Stimulated activated CD8-positive, alpha-beta memory T cell treated with anti-CD3 and anti-CD28 coated beads, Interleukin-12 subunit alpha, Interleukin-12 subunit beta, amount 100 ng/mL, for 24 hours (primary cell): ENCODE data around the gene PTPN14.

ENCODE experiments used
- DNase-seq: peaks from one replicate; pipeline ENCODE4 v3.0.0-alpha.2; 2020; ENCODE audit errors: extremely low read depth

The PTPN14 gene

GRCh38 chr1:214454569-214455396 is 96.6 kb downstream of the PTPN14 start:
- no peak for DNase-seq

- no peak for DNase-seq
Observed at GRCh38 chr1:214453109-214453722, 98.2 kb downstream of the PTPN14 start.

GRCh38 chr1:214452152-214452784 is 99.1 kb downstream of the PTPN14 start:
- no peak for DNase-seq

- DNase-seq: no peak
Observed at GRCh38 chr1:214451596-214451995, 99.8 kb downstream of the PTPN14 start.

- no peak for DNase-seq
Observed at GRCh38 chr1:214449371-214449770, 102.0 kb downstream of the PTPN14 start.

GRCh38 chr1:214448536-214448935 is 102.9 kb downstream of the PTPN14 start:
- DNase-seq: no peak

GRCh38 chr1:214447557-214447871 is 103.9 kb downstream of the PTPN14 start:
- no peak for DNase-seq

GRCh38 chr1:214446772-214447556 is 104.4 kb downstream of the PTPN14 start:
- DNase-seq: no peak

- DNase-seq: no peak
Observed at GRCh38 chr1:214445831-214446614, 105.4 kb downstream of the PTPN14 start.

GRCh38 chr1:214445199-214445598 is 106.2 kb downstream of the PTPN14 start:
- no peak for DNase-seq

GRCh38 chr1:214444182-214444939 is 107.0 kb downstream of the PTPN14 start:
- no peak for DNase-seq

- no peak for DNase-seq
Observed at GRCh38 chr1:214441119-214441518, 110.3 kb downstream of the PTPN14 start.

GRCh38 chr1:214440219-214440965 is 111.0 kb downstream of the PTPN14 start:
- DNase-seq: no peak

- DNase-seq: no peak
Observed at GRCh38 chr1:214439352-214440119, 111.9 kb downstream of the PTPN14 start.

- no peak for DNase-seq
Observed at GRCh38 chr1:214438530-214438929, 112.9 kb downstream of the PTPN14 start.

GRCh38 chr1:214438075-214438474 is 113.3 kb downstream of the PTPN14 start:
- no peak for DNase-seq

- DNase-seq: no peak
Observed at GRCh38 chr1:214435867-214436266, 115.5 kb downstream of the PTPN14 start.

- no peak for DNase-seq
Observed at GRCh38 chr1:214432245-214432644, 119.2 kb downstream of the PTPN14 start.
